Inflammatory macrophage treated with lipopolysaccharide for 1 hour (primary cell): ENCODE measurements around the gene MATN1.

Experiments
- DNase-seq, 2 donors: peaks; one replicate each; pipeline ENCODE4 v3.0.0-alpha.2; 2020 to 2022

Gene MATN1

DNA sequence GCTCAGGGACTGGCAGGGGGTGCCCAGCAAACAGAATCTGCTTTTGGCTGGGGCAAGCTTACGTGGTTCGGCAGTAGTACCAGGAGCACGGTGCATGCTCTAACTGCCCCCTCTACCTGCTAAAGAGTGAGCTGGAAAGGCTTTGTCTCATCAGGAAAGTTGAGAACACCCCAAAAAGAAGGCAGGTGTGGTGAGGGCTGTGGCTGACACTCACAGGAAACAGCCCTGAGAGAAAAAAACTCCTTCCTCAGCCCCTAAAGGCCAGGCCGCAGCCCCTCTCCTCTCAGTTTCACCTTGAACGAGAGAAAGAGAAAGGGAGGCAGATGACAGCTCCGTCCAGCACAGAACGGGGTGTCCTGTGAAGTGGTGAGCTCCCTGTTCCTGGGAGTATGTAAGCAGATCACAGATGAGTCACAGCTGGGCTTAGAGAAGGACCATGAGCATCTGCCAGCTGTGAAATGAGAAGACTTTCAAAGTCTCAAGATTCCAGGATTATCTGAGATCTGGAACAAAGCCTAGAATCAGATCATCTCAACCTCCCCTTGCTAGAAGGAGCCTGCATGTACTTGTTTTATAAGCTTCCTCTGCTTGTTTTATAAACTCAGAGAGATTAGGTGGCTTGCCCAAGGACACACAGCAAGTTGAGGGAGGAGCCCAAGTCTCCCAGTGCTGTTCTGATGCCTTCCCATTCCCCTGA is 20.8 kb upstream of the MATN1 start:
- DNase-seq, result no peak

- DNase-seq, result peak; percentile 74 to 89
Measured at GRCh38 chr1:30743584-30744059, 20.2 kb upstream of the MATN1 start.

DNA sequence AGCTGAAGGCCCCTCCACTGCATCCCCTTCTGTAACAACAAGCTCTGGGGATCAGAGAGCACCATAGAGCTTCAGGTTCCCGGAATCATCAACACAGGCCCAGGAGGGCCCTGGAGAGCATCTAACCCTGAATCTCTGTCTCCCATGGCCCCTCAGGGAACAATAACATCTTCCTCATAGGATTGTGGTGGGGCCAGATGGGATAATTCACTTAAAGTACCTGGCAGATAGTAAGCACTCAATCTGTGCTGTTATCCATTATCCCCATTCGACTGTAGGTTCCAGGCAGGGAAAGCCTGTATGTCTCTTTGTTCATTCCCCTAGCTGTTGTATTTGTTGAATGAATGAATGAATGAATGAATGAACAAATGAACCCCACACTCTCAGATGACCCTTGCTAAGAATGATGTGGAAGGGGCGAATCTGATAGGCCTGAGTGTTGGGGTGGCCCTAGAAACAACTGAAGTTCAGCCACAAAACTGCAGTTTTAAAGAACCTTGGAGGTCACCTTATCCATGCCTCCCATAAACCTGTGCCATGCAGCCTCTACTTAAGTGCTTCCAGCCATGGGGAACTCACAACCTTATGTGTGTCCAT is 19.7 kb upstream of the MATN1 start:
- no peak for DNase-seq

- no peak for DNase-seq
Measured at GRCh38 chr1:30742300-30742962, 19.0 kb upstream of the MATN1 start.

DNA sequence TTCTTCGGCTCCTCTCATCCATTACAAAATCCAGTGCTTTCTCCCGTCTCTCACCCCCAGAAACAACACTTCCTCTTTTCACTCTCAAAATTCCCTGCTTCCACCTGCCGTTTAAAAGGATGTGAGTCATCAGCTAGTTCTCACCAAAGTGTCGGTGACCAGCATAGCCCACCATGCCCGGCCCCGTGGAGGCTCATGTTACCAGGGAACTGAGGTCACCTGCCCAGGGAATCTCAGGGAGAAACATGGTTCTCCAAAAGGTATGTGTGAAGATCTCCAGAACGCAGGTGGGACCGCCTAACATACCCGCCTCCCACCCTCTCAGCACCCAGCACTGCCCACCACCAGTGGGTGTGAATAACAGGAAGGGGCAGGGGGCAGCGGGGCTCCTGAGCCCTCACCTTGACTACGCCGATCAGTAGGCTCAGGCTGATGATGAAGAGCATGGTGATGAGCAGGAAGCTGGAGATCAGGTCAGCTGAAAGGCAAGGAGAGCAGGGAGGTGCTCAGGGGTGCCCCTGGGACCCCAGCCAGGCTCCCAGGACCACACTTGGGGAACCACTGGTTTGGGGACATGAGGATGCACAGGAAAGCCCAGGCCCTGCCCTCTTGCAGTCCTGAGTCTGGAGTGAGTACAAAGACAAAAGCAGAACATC is 18.0 kb upstream of the MATN1 start:
- DNase-seq, result peak; percentile 72 to 90

GRCh38 chr1:30740251-30741238 is 17.2 kb upstream of the MATN1 start:
- DNase-seq, result no peak

GRCh38 chr1:30739601-30740000 is 16.2 kb upstream of the MATN1 start:
- DNase-seq, result no peak

DNA sequence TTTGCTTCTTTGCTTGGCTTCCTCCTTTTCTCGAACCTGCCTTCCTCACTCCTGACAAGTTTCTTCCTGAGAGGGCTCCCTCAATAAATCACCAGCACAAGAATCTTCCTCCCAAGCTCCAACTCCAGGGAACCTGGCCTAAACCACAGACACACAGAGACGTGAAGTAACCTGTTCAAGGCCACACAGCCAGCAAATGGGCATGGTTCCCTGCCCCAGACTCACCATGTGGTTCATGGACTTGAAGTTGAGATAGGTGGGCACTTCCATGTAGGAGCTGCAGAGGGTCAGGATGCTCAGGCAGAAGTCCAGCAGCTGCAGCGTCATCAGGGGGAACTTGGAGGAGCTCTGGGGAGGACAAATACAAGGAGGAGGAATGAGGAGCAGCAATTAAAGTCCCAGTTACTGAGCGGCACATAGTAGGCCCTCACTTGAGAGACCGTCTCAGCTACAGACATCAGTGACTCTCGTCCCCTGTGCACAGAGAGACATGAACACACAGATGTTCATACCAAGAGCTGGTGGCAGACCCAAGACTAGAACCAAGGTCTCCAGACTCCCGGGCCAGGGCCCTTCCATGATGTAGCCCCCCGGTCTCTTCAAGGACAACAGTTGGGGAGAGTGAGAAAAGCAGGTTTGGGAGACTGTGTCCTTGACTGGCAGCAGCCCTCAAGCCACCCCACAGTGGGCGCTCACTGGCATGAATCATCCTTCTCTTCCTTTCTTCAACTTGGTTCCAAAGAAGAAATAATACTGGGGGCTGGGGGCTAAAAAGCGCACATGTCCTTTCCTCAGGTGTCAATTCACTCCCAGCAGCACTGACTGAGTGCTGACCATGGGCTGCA is 15.6 kb upstream of the MATN1 start:
- DNase-seq, result no peak

- DNase-seq, result no peak
Measured at GRCh38 chr1:30738040-30738714, 14.8 kb upstream of the MATN1 start.

GRCh38 chr1:30737357-30738039 is 14.1 kb upstream of the MATN1 start:
- DNase-seq, result no peak

DNA sequence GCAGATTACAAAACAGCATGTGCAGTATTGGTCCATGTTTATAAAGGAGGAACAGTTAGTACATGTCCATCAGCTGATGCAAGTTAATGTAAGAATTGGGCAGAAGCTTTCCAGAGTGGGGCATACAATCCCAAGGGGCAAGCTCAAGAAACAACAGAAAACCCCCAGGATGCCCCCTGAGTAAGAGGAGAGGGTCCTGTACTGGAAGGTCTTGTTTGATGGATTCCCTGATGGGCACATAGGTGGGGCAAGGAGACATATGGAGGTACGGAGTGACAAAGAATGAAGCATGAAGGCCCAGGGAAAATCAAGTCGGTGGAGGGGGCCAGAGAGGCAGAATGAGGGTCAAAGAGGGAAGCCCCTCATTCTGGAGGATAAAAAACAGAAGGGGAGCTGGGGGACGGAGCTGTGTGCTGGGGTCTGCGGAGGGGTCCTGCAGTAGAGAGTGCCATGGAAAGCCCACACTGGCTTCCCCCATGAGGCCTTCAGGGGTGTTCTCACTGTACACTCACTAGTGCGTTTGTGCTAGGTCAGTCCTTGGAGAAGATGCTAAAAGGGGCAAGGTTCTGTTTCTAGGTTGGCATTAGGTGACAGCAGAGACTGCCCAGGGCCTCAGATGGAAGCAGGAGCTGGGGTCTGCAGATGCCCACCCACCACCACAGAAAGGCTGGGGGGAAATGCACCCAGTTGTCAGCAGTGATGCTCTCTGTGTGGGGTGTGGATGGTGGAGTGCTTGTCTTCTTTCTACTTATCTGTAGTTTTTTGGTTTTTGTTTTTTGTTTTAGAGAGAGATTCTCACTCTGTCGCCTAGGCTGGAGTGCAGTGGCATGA is 12.5 kb upstream of the MATN1 start:
- DNase-seq, result no peak

GRCh38 chr1:30735124-30735523 is 11.7 kb upstream of the MATN1 start:
- no peak for DNase-seq

- no peak for DNase-seq
Measured at GRCh38 chr1:30734580-30734979, 11.2 kb upstream of the MATN1 start.

DNA sequence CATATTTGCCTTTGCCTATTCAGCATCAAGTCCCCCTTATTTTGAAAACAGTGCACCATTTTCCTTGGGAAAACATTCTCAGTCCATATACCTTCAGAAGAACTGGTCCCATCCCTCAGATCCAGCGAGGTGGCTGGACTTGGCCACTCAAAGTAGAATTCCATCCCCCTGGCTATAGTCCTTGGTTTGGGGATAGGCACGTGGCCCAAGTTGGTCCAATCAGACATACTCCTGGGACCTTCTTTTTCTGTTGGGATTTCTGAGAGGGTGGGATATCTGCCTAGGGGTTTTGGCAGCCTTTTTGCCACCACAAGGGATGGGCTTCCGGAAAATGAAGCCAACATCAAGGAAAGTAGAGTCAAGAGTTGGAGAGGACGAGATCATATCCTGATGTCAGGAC is 10.7 kb upstream of the MATN1 start:
- DNase-seq, result no peak

DNA sequence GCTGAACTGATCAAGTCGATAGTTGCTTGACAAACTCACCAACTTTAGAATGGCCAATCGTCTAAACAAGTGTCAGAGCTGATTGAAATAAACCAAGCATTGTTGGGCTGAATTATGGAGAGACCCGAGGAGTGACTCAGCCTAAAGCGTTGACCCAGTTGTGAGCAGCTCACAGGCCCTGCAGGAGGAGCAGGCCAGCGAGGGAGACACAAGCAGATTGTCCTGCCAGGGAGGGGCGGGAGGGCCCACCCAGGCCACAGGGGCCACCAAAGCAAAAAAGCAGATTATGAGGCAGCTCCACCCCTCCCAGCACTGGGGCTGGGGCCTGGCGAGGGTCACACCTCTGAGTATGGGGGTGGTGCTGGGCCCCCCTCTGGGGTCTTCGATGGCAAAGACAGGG is 10.1 kb upstream of the MATN1 start:
- no peak for DNase-seq

GRCh38 chr1:30732277-30732996 is 9.1 kb upstream of the MATN1 start:
- no peak for DNase-seq

GRCh38 chr1:30731806-30732276 is 8.5 kb upstream of the MATN1 start:
- DNase-seq, result no peak

- no peak for DNase-seq
Measured at GRCh38 chr1:30731109-30731805, 7.9 kb upstream of the MATN1 start.
